ENCODE data around the gene POLN.

DNA sequence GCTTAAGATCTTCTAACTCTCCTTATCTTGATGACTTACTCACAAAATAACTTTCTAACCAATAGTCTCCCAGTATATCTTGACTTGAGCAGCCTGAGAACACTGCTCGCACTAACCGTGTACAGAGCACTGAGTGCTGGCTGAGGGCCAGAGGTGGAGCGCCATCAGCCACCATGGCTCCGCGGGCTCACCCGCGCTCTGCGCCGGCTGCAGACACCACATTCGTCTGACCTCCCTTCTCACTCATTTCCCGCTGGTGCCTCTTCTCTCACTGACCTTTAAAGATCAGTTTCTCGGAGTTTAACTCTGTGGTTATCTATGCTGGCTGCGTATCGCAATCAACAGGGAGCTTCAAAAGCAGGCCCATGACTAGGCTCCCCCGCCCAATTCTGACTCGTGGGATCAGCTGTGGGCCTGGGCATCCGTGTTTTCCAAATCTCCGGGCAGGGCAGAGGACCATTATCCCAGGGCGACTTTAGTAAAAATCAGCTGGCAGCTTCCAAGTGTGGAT, 78.6 kb downstream of the POLN start:
- TF ChIP-seq, protein P1, sequence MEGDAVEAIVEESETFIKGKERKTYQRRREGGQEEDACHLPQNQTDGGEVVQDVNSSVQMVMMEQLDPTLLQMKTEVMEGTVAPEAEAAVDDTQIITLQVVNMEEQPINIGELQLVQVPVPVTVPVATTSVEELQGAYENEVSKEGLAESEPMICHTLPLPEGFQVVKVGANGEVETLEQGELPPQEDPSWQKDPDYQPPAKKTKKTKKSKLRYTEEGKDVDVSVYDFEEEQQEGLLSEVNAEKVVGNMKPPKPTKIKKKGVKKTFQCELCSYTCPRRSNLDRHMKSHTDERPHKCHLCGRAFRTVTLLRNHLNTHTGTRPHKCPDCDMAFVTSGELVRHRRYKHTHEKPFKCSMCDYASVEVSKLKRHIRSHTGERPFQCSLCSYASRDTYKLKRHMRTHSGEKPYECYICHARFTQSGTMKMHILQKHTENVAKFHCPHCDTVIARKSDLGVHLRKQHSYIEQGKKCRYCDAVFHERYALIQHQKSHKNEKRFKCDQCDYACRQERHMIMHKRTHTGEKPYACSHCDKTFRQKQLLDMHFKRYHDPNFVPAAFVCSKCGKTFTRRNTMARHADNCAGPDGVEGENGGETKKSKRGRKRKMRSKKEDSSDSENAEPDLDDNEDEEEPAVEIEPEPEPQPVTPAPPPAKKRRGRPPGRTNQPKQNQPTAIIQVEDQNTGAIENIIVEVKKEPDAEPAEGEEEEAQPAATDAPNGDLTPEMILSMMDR (optimal IDR thresholded peaks at IDR 0.05 in 1 of 3, IDR thresholded peaks at IDR 0.05 in 1 of 3, conservative IDR thresholded peaks at IDR 0.05 in 1 of 3; ENCODE audit: extremely low read depth in 1 of 3, insufficient read depth in 2 of 3, low read length in 3 of 3) = no peak
- TF ChIP-seq EZH2 (IDR thresholded peaks at IDR 0.05; ENCODE audit: low read length) = no peak

All from keratinocyte (primary cell).